ENCODE results near the gene ACSM2B. TPM values are rescaled to one million over a fixed set of nuclear protein-coding genes. Genes with fewer than 3 reads are reported as not detected.
"Not testable (repeated sequence)": the region's sequence is repeated elsewhere in the genome, so short reads cannot be mapped to it uniquely, and the experiment has no call there.

Gene ACSM2B
- total RNA-seq, 4 donors from 2014 or later: 0.16 to 0.60 TPM; not detected in 2

- peak; percentile 85 to 89 for ATAC-seq
- in situ Hi-C loops (cut with MboI; ENCODE audit: low sequenced_read_pairs in 4 of 4); H3K27ac ChIP-seq: not testable (repeated sequence)
Measured at GRCh38 chr16:20587645-20588074, 11.5 kb upstream of the ACSM2B start.

GRCh38 chr16:20586716-20587115 lies 10.5 kb upstream of the ACSM2B start:
- H3K27ac ChIP-seq; DNase-seq; intact Hi-C loops (cut with DNase I; ENCODE audit: low total_unique reads); H3K27me3 ChIP-seq; H3K4me3 ChIP-seq; H3K9me3 ChIP-seq; ATAC-seq; H3K36me3 ChIP-seq; H3K4me1 ChIP-seq; in situ Hi-C loops (cut with MboI; ENCODE audit: low sequenced_read_pairs in 4 of 4): not testable (repeated sequence)

More at GRCh38 chr16:20587645-20588074, 11.5 kb upstream of the ACSM2B start:
- H3K9me3 ChIP-seq; H3K36me3 ChIP-seq; H3K27me3 ChIP-seq; H3K4me1 ChIP-seq; intact Hi-C loops (cut with DNase I; ENCODE audit: low total_unique reads); H3K4me3 ChIP-seq: not testable (repeated sequence)
- DNase-seq: peak; percentile 4 to 32

GRCh38 chr16:20586112-20586511 lies 9.9 kb upstream of the ACSM2B start:
- ATAC-seq; intact Hi-C loops (cut with DNase I; ENCODE audit: low total_unique reads); H3K27me3 ChIP-seq; H3K4me3 ChIP-seq; H3K27ac ChIP-seq; DNase-seq; H3K4me1 ChIP-seq; H3K36me3 ChIP-seq; in situ Hi-C loops (cut with MboI; ENCODE audit: low sequenced_read_pairs in 4 of 4); H3K9me3 ChIP-seq: not testable (repeated sequence)

GRCh38 chr16:20580487-20581259 lies 4.5 kb upstream of the ACSM2B start:
- H3K27ac ChIP-seq; H3K4me1 ChIP-seq; ATAC-seq; in situ Hi-C loops (cut with MboI; ENCODE audit: low sequenced_read_pairs in 4 of 4); H3K9me3 ChIP-seq; DNase-seq; intact Hi-C loops (cut with DNase I; ENCODE audit: low total_unique reads); H3K4me3 ChIP-seq; H3K36me3 ChIP-seq; H3K27me3 ChIP-seq: not testable (repeated sequence)

GRCh38 chr16:20578091-20578490 lies 1.9 kb upstream of the ACSM2B start:
- ATAC-seq; DNase-seq; H3K4me3 ChIP-seq; H3K4me1 ChIP-seq; H3K9me3 ChIP-seq; H3K36me3 ChIP-seq; in situ Hi-C loops (cut with MboI; ENCODE audit: low sequenced_read_pairs in 4 of 4); intact Hi-C loops (cut with DNase I; ENCODE audit: low total_unique reads); H3K27me3 ChIP-seq; H3K27ac ChIP-seq: not testable (repeated sequence)

- DNase-seq; in situ Hi-C loops (cut with MboI; ENCODE audit: low sequenced_read_pairs in 4 of 4); intact Hi-C loops (cut with DNase I; ENCODE audit: low total_unique reads); H3K36me3 ChIP-seq; H3K9me3 ChIP-seq; H3K4me1 ChIP-seq; H3K27ac ChIP-seq; H3K27me3 ChIP-seq; H3K4me3 ChIP-seq; ATAC-seq: not testable (repeated sequence)
Measured at GRCh38 chr16:20569117-20569651, 7.0 kb downstream of the ACSM2B start.

- TF ChIP-seq CTCF (IDR thresholded peaks at IDR 0.05 in 4 of 5, conservative IDR thresholded peaks at IDR 0.05 in 1 of 5) (no peak), POLR2A (IDR thresholded peaks at IDR 0.05) (no peak)
- Histone ChIP-seq H3K27me3 (no peaks in the 10 kb centered on the region), H3K4me1 (no peaks in the 10 kb centered on the region), H3K36me3 (no peaks in the 10 kb centered on the region), H3K4me3 (no peak overlapping the region), H3K9me3 (no peaks in the 10 kb centered on the region), H3K27ac (no peak overlapping the region)
- ATAC-seq (no peak), DNase-seq (no peak)
- intact Hi-C loops (cut with DNase I; ENCODE audit: low total_unique reads) (no loop called here), in situ Hi-C loops (cut with MboI; ENCODE audit: low sequenced_read_pairs in 4 of 4) (no loop called here)
Measured at GRCh38 chr16:20568404-20568803, 7.8 kb downstream of the ACSM2B start.

All from gastrocnemius medialis (tissue), 4 donors.